Epithelial cell of proximal tubule (primary cell): Measurements from ENCODE around the gene RPTOR. TPM values are rescaled to one million over a fixed set of nuclear protein-coding genes. Genes with fewer than 3 reads are reported as not detected.
"Not testable (repeated sequence)": the region's sequence is repeated elsewhere in the genome, so short reads cannot be mapped to it uniquely, and the experiment has no call there.

Experiments used
- DNase-seq: peaks from one replicate; pipeline ENCODE4 v3.0.0-alpha.2; 2011; ENCODE audit warnings: low read depth
- H3K4me3 ChIP-seq: 2 replicates; pipeline ENCODE4 v1.5.1; 2011; ENCODE audit warnings: low read depth, mild to moderate bottlenecking, low read length
- total RNA-seq: library from RNA; depleted of rRNA; stranded (reverse); fragments of >200 nt; gene quantifications from 2 replicates; pipeline ENCODE4 v1.2.3, GENCODE V29; 2015
- TF ChIP-seq, protein P1 (sequence below): conservative IDR thresholded peaks from 2 replicates; pipeline ENCODE4 v1.5.1; 2012; ENCODE audit warnings: low read depth, mild to moderate bottlenecking, low read length

Gene RPTOR
- total RNA-seq, 1 donor from 2014 or later: 24.4 TPM

DNA sequence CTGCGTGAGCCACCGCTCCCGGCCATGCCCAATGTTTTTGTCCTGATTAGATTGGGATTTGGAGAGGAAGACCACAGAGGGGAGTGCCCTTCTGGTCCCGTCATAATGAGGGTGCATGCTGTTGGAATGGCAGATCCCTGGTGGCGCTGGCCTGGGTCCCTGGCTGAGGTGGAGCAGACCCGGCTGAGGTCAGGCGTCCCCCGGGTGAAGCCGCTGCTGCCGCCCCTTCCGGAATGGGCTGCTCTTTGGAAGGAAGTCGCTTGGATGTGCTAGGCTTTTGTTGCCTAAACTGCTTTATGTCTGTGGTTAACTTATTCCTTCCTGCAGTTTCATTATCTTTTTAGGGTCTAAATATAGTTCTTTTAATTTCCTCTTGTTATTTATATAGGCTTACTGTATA, 326.7 kb downstream of the RPTOR start:
- TF ChIP-seq, protein P1, sequence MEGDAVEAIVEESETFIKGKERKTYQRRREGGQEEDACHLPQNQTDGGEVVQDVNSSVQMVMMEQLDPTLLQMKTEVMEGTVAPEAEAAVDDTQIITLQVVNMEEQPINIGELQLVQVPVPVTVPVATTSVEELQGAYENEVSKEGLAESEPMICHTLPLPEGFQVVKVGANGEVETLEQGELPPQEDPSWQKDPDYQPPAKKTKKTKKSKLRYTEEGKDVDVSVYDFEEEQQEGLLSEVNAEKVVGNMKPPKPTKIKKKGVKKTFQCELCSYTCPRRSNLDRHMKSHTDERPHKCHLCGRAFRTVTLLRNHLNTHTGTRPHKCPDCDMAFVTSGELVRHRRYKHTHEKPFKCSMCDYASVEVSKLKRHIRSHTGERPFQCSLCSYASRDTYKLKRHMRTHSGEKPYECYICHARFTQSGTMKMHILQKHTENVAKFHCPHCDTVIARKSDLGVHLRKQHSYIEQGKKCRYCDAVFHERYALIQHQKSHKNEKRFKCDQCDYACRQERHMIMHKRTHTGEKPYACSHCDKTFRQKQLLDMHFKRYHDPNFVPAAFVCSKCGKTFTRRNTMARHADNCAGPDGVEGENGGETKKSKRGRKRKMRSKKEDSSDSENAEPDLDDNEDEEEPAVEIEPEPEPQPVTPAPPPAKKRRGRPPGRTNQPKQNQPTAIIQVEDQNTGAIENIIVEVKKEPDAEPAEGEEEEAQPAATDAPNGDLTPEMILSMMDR: no peak
- DNase-seq: no peak
- H3K4me3 ChIP-seq: no peak overlapping the region

DNA sequence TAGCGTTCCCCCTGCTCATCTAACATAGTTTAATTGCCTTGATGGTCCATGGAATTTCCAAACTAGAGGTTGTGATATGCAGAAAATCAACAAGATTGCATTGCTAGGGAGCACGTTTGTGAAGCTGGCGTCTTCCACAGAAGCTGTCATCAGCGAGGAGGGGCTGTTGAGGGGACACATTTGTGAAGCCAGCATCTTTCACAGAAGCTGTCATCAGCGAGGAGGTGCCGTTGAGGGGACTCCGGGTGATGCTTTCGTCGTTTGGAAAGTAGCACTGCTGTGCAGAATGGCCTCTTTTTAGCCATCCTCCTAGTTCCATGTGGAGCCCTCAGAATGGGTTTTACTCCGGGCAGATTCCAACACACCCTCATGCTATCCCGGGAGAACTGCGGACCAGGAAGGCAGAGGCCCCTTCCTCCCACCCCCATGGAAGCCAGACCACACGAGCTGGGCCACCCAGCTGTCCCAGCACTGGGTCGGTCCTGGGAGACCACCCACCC, 327.4 kb downstream of the RPTOR start:
- H3K4me3 ChIP-seq: no peak overlapping the region
- no peak for DNase-seq
- TF ChIP-seq, protein P1: no peak

DNA sequence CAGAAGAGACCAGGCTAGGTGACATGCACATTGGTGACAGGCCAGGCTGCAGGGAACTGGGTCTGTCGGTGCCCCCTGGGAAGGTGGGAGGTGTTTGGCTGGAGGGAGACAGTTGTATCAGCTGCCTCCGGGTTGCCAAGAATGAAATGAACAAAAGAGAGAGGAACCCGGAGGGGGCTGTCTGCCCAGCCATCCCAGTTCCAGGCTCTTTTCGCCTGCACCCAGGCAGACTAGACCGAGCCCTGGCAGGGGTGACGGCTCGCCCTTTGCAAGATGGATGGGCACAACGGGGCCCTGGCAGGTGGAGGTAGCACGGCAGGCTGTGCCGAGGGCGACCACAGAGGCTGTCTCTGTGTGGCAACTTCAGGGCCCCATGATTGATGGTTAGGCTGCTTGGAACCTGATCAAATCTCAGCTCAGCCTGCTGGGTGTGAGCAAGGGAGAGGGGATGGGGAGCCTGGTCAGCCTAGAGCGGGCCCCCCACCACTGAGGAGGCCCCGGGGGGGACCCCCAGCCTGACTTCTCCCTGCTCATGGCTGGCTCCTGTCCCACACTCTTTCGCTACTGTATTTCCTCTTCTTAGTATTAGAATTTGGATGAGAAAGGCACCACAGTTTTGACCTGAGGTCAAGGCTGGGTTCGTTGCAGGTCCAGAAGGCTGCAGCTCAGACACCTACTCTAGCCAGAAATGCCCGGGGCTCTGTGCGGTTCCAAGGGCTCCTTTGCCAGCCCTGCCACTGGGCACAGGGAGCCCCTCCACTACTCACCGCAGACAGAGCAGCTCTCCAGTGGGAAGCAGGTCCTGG, 328.1 kb downstream of the RPTOR start:
- TF ChIP-seq, protein P1: no peak
- no peak for DNase-seq
- no peak overlapping the region for H3K4me3 ChIP-seq

DNA sequence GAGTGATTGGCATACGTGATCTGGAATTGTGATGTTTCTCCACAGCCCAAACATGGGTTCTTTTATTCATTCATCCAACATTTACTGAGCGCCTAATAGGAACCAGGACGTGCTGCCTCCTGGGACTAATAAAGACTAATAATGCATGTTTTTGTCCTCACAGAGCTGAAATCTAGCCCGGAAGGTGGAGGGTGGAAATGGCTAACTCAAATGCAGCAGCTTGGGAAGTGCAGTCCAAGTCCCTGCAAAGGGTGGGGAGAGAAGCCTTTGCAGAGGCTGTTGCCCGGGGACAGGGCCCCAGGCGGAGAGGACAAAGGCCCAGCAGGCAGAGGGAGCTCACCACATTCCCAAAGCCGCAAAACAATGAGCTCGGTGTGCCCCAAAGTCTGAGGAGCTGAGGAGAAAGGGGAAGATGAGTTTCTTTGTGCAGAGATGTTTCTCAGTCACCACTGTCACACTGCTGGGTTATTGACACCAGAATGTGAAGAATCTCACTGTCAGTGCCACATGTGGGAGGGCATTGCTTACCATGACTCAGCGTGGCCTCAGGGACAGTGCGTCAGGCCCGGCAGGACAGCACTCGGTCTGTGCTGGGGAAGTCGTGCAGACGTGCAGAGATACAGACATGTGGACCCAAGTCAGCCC, 328.8 kb downstream of the RPTOR start:
- DNase-seq: no peak
- H3K4me3 ChIP-seq: no peak overlapping the region

DNA sequence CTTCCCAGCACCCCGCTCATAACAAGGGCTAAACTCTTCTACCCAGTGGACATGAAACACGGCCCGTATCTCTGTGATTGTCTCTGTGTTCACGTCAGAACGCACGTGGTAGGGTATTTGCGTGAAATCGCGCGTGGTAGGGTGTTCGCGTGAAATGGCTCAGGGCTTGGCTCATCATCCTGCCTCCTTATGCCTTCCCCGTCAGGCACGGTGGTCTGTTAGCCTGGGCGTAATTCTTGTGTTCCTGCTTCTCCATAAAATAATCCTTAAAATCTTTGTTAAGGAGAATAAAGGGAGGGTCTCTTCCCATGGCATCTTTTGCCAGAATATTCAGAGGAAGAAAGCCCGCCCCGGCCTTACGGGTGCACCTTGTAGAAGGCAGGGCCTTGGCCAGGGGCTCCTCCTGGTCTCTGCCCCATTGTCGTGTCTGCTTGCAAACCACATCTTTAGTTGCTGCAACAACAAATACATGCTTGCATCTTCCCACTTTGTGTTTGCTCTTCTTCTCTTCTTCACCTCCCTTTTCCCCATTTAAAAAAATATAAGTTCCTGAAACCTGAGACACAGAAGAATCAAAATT, 330.3 kb downstream of the RPTOR start:
- no peak overlapping the region for H3K4me3 ChIP-seq
- no peak for DNase-seq
- TF ChIP-seq, protein P1: no peak

More for the DNA sequence above, 328.8 kb downstream of the RPTOR start:
- TF ChIP-seq, protein P1: no peak

DNA sequence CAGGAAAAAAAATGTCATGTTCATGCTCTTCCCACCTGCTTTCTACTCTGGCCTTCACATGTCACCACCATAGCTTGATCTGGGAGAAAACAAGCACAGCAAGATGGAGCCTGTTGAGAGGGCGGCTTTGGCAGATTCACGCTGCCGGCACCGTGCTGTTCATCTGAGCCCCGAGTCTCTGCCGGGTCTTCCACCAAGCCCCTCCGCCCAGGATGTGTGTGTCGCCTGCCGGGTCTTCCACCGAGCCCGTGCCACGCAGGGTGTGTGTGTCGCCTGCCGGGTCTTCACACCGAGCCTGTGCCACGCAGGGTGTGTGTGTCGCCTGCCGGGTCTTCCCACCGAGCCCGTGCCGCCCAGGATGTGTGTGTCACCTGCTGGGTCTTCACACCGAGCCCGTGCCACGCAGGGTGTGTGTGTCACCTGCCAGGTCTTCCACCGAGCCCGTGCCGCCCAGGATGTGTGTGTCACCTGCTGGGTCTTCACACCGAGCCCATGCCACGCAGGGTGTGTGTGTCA, 330.9 kb downstream of the RPTOR start:
- H3K4me3 ChIP-seq, DNase-seq: not testable (repeated sequence)

DNA sequence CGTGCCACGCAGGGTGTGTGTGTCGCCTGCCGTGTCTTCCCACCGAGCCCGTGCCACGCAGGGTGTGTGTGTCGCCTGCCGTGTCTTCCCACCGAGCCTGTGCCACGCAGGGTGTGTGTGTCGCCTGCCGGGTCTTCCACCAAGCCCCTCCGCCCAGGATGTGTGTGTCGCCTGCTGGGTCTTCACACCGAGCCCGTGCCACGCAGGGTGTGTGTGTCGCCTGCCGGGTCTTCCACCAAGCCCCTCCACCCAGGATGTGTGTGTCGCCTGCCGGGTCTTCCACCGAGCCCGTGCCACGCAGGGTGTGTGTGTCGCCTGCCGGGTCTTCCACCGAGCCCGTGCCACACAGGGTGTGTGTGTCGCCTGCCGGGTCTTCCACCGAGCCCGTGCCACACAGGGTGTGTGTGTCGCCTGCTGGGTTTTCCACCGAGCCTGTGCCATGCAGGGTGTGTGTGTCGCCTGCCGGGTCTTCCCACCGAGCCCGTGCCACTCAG, 331.9 kb downstream of the RPTOR start:
- DNase-seq, H3K4me3 ChIP-seq: not testable (repeated sequence)
